GM18498 (cell line): ENCODE measurements around the gene NPTX1.
"Not testable (repeated sequence)": the region's sequence is repeated elsewhere in the genome, so short reads cannot be mapped to it uniquely, and the experiment has no call there.

Experiments
- ATAC-seq: cut with Tn5 transposase; IDR thresholded peaks from one replicate; pipeline ENCODE4 v1.9.1; 2021; ENCODE audit warnings: mild to moderate bottlenecking, moderate library complexity; ENCODE audit not compliant: unreplicated experiment

Gene NPTX1

GRCh38 chr17:80475910-80476876 is at the start of gene NPTX1:
NPTX1 (minus strand) TSS chr17:80476607; CDS start chr17:80476446, 161 bp downstream.
- no peak for ATAC-seq

GRCh38 chr17:80523956-80524712 is 47.7 kb upstream of the NPTX1 start:
- no peak for ATAC-seq

- no peak for ATAC-seq
Measured at GRCh38 chr17:80523054-80523744, 46.8 kb upstream of the NPTX1 start.

GRCh38 chr17:80520810-80521455 is 44.5 kb upstream of the NPTX1 start:
- ATAC-seq: no peak

GRCh38 chr17:80519091-80519781 is 42.8 kb upstream of the NPTX1 start:
- no peak for ATAC-seq

GRCh38 chr17:80518392-80518791 is 42.0 kb upstream of the NPTX1 start:
- ATAC-seq: no peak

GRCh38 chr17:80517641-80518040 is 41.2 kb upstream of the NPTX1 start:
- no peak for ATAC-seq

- no peak for ATAC-seq
Measured at GRCh38 chr17:80516171-80516932, 39.9 kb upstream of the NPTX1 start.

GRCh38 chr17:80513892-80514291 is 37.5 kb upstream of the NPTX1 start:
- ATAC-seq: no peak

GRCh38 chr17:80513201-80513600 is 36.8 kb upstream of the NPTX1 start:
- ATAC-seq: no peak

GRCh38 chr17:80512233-80512632 is 35.8 kb upstream of the NPTX1 start:
- ATAC-seq: no peak

- no peak for ATAC-seq
Measured at GRCh38 chr17:80511222-80512180, 35.1 kb upstream of the NPTX1 start.

GRCh38 chr17:80510772-80511171 is 34.4 kb upstream of the NPTX1 start:
- ATAC-seq: no peak

GRCh38 chr17:80510132-80510531 is 33.7 kb upstream of the NPTX1 start:
- no peak for ATAC-seq

- no peak for ATAC-seq
Measured at GRCh38 chr17:80509311-80509710, 32.9 kb upstream of the NPTX1 start.

GRCh38 chr17:80507965-80508364 is 31.6 kb upstream of the NPTX1 start:
- ATAC-seq: no peak

- ATAC-seq: not testable (repeated sequence)
Measured at GRCh38 chr17:80507177-80507576, 30.8 kb upstream of the NPTX1 start.

GRCh38 chr17:80504686-80505413 is 28.4 kb upstream of the NPTX1 start:
- ATAC-seq: no peak
